ENCODE measurements around the gene NUTM2E.
"Not testable (repeated sequence)": the region's sequence is repeated elsewhere in the genome, so short reads cannot be mapped to it uniquely, and the experiment has no call there.

The NUTM2E gene

GRCh38 chr10:79826496-79827215, at the start of gene NUTM2E:
TSS of gene NUTM2E (plus strand) at chr10:79826739. CDS start at chr10:79841741, 15,002 bp downstream.
- not testable (repeated sequence) for FAIRE-seq

- FAIRE-seq: not testable (repeated sequence)
Observed at GRCh38 chr10:79777997-79778396, 48.5 kb upstream of the NUTM2E start.

GRCh38 chr10:79779310-79779938, 47.1 kb upstream of the NUTM2E start:
- not testable (repeated sequence) for FAIRE-seq

GRCh38 chr10:79779992-79780391, 46.5 kb upstream of the NUTM2E start:
- FAIRE-seq: not testable (repeated sequence)

GRCh38 chr10:79781584-79781983, 45.0 kb upstream of the NUTM2E start:
- FAIRE-seq: not testable (repeated sequence)

GRCh38 chr10:79787455-79787952, 39.0 kb upstream of the NUTM2E start:
- not testable (repeated sequence) for FAIRE-seq

GRCh38 chr10:79789351-79789750, 37.2 kb upstream of the NUTM2E start:
- not testable (repeated sequence) for FAIRE-seq

GRCh38 chr10:79791906-79792517, 34.5 kb upstream of the NUTM2E start:
- not testable (repeated sequence) for FAIRE-seq

- FAIRE-seq: not testable (repeated sequence)
Observed at GRCh38 chr10:79799337-79799736, 27.2 kb upstream of the NUTM2E start.

GRCh38 chr10:79805857-79806256, 20.7 kb upstream of the NUTM2E start:
- FAIRE-seq: not testable (repeated sequence)

- FAIRE-seq: not testable (repeated sequence)
Observed at GRCh38 chr10:79811895-79812294, 14.6 kb upstream of the NUTM2E start.

- not testable (repeated sequence) for FAIRE-seq
Observed at GRCh38 chr10:79816290-79816689, 10.2 kb upstream of the NUTM2E start.

GRCh38 chr10:79823387-79823786, 3.2 kb upstream of the NUTM2E start:
- FAIRE-seq: not testable (repeated sequence)

GRCh38 chr10:79825587-79826011, 940 bp upstream of the NUTM2E start:
- not testable (repeated sequence) for FAIRE-seq

GRCh38 chr10:79826131-79826495, 426 bp upstream of the NUTM2E start:
- FAIRE-seq: not testable (repeated sequence)

GRCh38 chr10:79833833-79834232, 7.3 kb downstream of the NUTM2E start:
- not testable (repeated sequence) for FAIRE-seq

- FAIRE-seq: not testable (repeated sequence)
Observed at GRCh38 chr10:79835891-79836290, 9.4 kb downstream of the NUTM2E start.

GRCh38 chr10:79836891-79837290, 10.4 kb downstream of the NUTM2E start:
- FAIRE-seq: not testable (repeated sequence)

- FAIRE-seq: not testable (repeated sequence)
Observed at GRCh38 chr10:79838441-79838840, 11.9 kb downstream of the NUTM2E start.

- not testable (repeated sequence) for FAIRE-seq
Observed at GRCh38 chr10:79853191-79853854, 26.8 kb downstream of the NUTM2E start.

- not testable (repeated sequence) for FAIRE-seq
Observed at GRCh38 chr10:79862269-79862668, 35.7 kb downstream of the NUTM2E start.

- not testable (repeated sequence) for FAIRE-seq
Observed at GRCh38 chr10:79862803-79863202, 36.3 kb downstream of the NUTM2E start.
